ENCODE measurements around the gene ZFYVE21.
"Not testable (repeated sequence)": the region's sequence is repeated elsewhere in the genome, so short reads cannot be mapped to it uniquely, and the experiment has no call there.

Gene ZFYVE21

GRCh38 chr14:103772078-103772712 lies 56.6 kb downstream of the ZFYVE21 start:
- no peak for DNase-seq

GRCh38 chr14:103773521-103773920 lies 57.9 kb downstream of the ZFYVE21 start:
- no peak for DNase-seq

GRCh38 chr14:103775506-103775905 lies 59.9 kb downstream of the ZFYVE21 start:
- no peak for DNase-seq

GRCh38 chr14:103776319-103776718 lies 60.7 kb downstream of the ZFYVE21 start:
- not testable (repeated sequence) for DNase-seq

GRCh38 chr14:103782376-103782775 lies 66.8 kb downstream of the ZFYVE21 start:
- DNase-seq = no peak

Data from CD4-positive, alpha-beta T cell treated with Interleukin-17A for 1 hour (primary cell).